Endothelial cell of umbilical vein (primary cell): Measurements from ENCODE around the gene PPP1R7. TPM values are rescaled to one million over a fixed set of nuclear protein-coding genes. Genes with fewer than 3 reads are reported as not detected.

Experiments used
- BruUV-seq: library from RNA; stranded (reverse); fragments of 400-500 nt; replicated peaks from 2 replicates; lab custom pipeline; 2021; lab: Mats Ljungman, UMichigan
- CTCF ChIA-PET: fragments of 300-600, 350-600 bp; sonication (Branson Sonifier 250); formaldehyde crosslinking; loops from one replicate; lab custom pipeline; 2021; ENCODE audit warnings: antibody characterized with exemption, inconsistent platforms; lab: Charles Lee
- POLR2A ChIA-PET: fragments of 300-600, 350-600 bp; sonication (Branson Sonifier 250); formaldehyde crosslinking; loops from one replicate; lab custom pipeline; 2021; ENCODE audit warnings: antibody characterized with exemption, inconsistent platforms; lab: Charles Lee
- DNase-seq: peaks from one replicate; pipeline ENCODE4 v3.0.0-alpha.2; 2011; ENCODE audit warnings: low read depth, low spot score
- FAIRE-seq: peaks from 2 replicates; lab custom pipeline; 2011; peaks lifted over from hg19 to GRCh38; lab: Jason Lieb, UNC
- H2AFZ ChIP-seq: 2 replicates; pipeline ENCODE4 v1.6.0; 2012; ENCODE audit warnings: low read depth, low read length, control low read depth, inconsistent platforms
- H3K27ac ChIP-seq: 2 replicates; pipeline ENCODE4 v1.5.1; 2011; ENCODE audit warnings: low read depth, mild to moderate bottlenecking, control low read depth, low read length, moderate library complexity; ENCODE audit not compliant: insufficient read depth
- H3K27me3 ChIP-seq, 2 experiments: 2 replicates each; pipeline versions ENCODE4 v1.6.0 to v1.6.1; 2011; ENCODE audit warnings: low read length in 2 of 2, mixed read lengths in 1 of 2; ENCODE audit not compliant: control insufficient read depth in 2 of 2, insufficient read depth in 2 of 2
- H3K36me3 ChIP-seq, 2 experiments: 2 replicates in 1 of 2; 3 replicates in 1 of 2; pipeline ENCODE4 v1.5.1; 2011; ENCODE audit warnings: low read length in 2 of 2, mild to moderate bottlenecking in 1 of 2, moderate library complexity in 1 of 2; ENCODE audit not compliant: control insufficient read depth in 2 of 2, insufficient read depth in 2 of 2; ENCODE audit errors: extremely low read depth in 1 of 2
- H3K4me1 ChIP-seq: 3 replicates; pipeline ENCODE4 v1.5.1; 2011; ENCODE audit warnings: mild to moderate bottlenecking, low read length; ENCODE audit not compliant: control insufficient read depth, insufficient read depth; ENCODE audit errors: extremely low read depth
- H3K4me2 ChIP-seq: 2 replicates; pipeline ENCODE4 v1.6.1; 2011; ENCODE audit warnings: low read length, control low read depth, mixed read lengths; ENCODE audit not compliant: insufficient read depth
- H3K4me3 ChIP-seq, 3 experiments: fragments of 200-600 bp in 1 of 3; sonication (generic), shearing (Covaris generic) in 1 of 3; replicated peaks in 1 of 3; 2 replicates each; pipeline ENCODE4 v1.5.1; 2011 to 2016; ENCODE audit warnings: control low read depth in 3 of 3, low read length in 3 of 3, mild to moderate bottlenecking in 2 of 3, inconsistent platforms in 1 of 3, low read depth in 1 of 3, moderate library complexity in 1 of 3; ENCODE audit not compliant: insufficient read depth in 1 of 3
- H3K79me2 ChIP-seq: 2 replicates; pipeline ENCODE4 v1.6.0; 2012; ENCODE audit warnings: low read length, inconsistent platforms; ENCODE audit not compliant: control insufficient read depth, insufficient read depth
- H3K9ac ChIP-seq: replicated peaks from 2 replicates; pipeline ENCODE3; 2011; ENCODE audit warnings: low read length, control low read depth; ENCODE audit not compliant: insufficient read depth; ENCODE audit errors: extremely low read depth
- H3K9me1 ChIP-seq: replicated peaks from 3 replicates; pipeline ENCODE4 v1.6.0; 2011; ENCODE audit warnings: mild to moderate bottlenecking, low read length; ENCODE audit not compliant: control insufficient read depth, insufficient read depth; ENCODE audit errors: extremely low read depth
- H3K9me3 ChIP-seq: replicated peaks from 2 replicates; pipeline ENCODE4 v1.5.1; 2012; ENCODE audit warnings: low read length, inconsistent platforms; ENCODE audit not compliant: control insufficient read depth, insufficient read depth
- H4K20me1 ChIP-seq: replicated peaks from 2 replicates; pipeline ENCODE3; 2011; ENCODE audit warnings: mild to moderate bottlenecking, low read length; ENCODE audit not compliant: control insufficient read depth, insufficient read depth; ENCODE audit errors: extremely low read depth
- EZH2 ChIP-seq: IDR thresholded peaks from 2 replicates; pipeline ENCODE4 v1.6.1; 2012; ENCODE audit warnings: borderline replicate concordance, low read depth, mild to moderate bottlenecking, moderate library complexity, low read length, inconsistent platforms; ENCODE audit not compliant: severe bottlenecking
- FOS ChIP-seq: IDR thresholded peaks from 2 replicates; pipeline ENCODE4 v1.6.1; 2011; ENCODE audit warnings: mild to moderate bottlenecking, low read length, moderate library complexity, borderline replicate concordance; ENCODE audit not compliant: insufficient read depth
- GATA2 ChIP-seq: IDR thresholded peaks from 2 replicates; pipeline ENCODE4 v1.7.0; 2011; ENCODE audit warnings: low read depth, mild to moderate bottlenecking, moderate library complexity, mixed read lengths, low read length; ENCODE audit not compliant: insufficient read length, insufficient read depth
- JUN ChIP-seq: IDR thresholded peaks from 2 replicates; pipeline ENCODE4 v1.6.1; 2011; ENCODE audit warnings: borderline replicate concordance, low read depth; ENCODE audit not compliant: insufficient read length, insufficient read depth
- MAX ChIP-seq: IDR thresholded peaks from 2 replicates; pipeline ENCODE4 v1.6.1; 2011; ENCODE audit not compliant: insufficient read depth, insufficient read length
- MYC ChIP-seq: IDR thresholded peaks from one replicate; pipeline ENCODE4 v1.6.1; 2011; ENCODE audit warnings: mild to moderate bottlenecking, low read depth, low read length
- POLR2A ChIP-seq: IDR thresholded peaks from 2 replicates; pipeline ENCODE4 v1.6.1; 2012; ENCODE audit warnings: low read depth, mild to moderate bottlenecking, control low read depth, low read length
- POLR2AphosphoS5 ChIP-seq: IDR thresholded peaks from 2 replicates; pipeline ENCODE4 v1.6.1; 2012; ENCODE audit warnings: low read depth, mild to moderate bottlenecking, control low read depth, low read length, moderate library complexity; ENCODE audit not compliant: insufficient read depth
- dilution Hi-C: fragments of 300-500 bp; cut with MboI; formaldehyde crosslinking; loops from one replicate; pipeline ENCODE4 v1.15.0; 2019; ENCODE audit warnings: low sequenced_read_pairs; ENCODE audit not compliant: extremely low pct_ligation_motif_present
- intact Hi-C: fragments of 100-400 bp; cut with micrococcal nuclease; formaldehyde crosslinking; loops from one replicate; pipeline ENCODE4 v1.10.0; 2022
- polyA plus RNA-seq, 4 experiments: library from polyadenylated mRNA; depleted of rRNA in 3 of 4; stranded (reverse) in 3 of 4; unstranded in 1 of 4; fragments of >200 nt; gene quantifications; 2 replicates each; pipeline versions ENCODE4 v1.2.1 to v1.2.3, GENCODE V29; 2011 to 2012; ENCODE audit warnings: missing spikeins in 1 of 4
- total RNA-seq: library from RNA; stranded (reverse); gene quantifications from 2 replicates; pipeline ENCODE4 v1.2.3, GENCODE V29; 2021
- TF ChIP-seq, protein P1 (sequence below), 2 donors: IDR thresholded peaks; 1 replicate in 1 of 2; 2 replicates in 1 of 2; pipeline ENCODE4 v1.5.1; 2011; ENCODE audit warnings: low read length in 2 of 2, mild to moderate bottlenecking in 2 of 2, moderate library complexity in 2 of 2, control low read depth in 1 of 2, inconsistent platforms in 1 of 2, low read depth in 1 of 2; ENCODE audit not compliant: insufficient read depth in 1 of 2; ENCODE audit errors: extremely low read depth in 1 of 2

The PPP1R7 gene
- total and polyA plus RNA-seq, 2 donors (not counting 3 experiments of a cell fraction or from before 2014, with no cell fraction given): 30.3 to 60.8 TPM

DNA sequence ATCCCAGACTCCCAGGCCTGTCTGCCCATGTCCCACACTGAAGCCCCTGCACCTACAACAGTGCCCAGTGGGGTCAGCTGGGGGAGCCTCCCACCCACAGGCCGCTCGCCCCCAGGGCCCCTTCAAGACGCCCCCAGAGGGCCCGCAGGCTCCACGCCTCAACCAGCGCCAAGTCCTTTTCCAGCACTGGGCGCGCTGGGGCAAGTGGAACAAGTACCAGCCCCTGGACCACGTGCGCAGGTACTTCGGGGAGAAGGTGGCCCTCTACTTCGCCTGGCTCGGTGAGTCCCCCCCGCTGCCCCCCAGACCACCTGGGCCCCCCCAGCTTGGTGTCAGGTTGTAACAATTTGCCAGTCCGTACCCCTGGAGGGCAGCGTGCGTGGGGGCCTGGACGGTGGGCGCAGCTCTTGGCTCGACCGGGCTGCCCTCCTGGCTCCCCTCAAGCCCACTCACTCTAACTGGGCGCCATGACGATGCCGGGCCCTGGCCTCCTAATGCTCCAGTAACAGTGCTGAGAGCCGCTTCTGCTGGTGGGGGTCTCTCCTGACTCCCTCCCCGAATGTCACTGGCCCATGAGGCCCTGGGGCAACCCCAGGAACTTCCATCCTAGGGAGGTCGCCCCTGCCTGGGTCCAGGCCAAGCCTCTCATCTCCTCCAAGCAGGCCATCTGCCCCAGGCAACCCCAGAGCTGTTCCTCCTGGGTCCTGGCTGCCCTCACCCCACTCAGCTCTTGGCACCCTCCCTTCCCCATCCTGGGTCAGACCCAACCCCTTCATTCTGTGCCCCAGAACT is 53.1 kb downstream of the PPP1R7 start:
- Histone ChIP-seq H4K20me1 (no peaks in the 10 kb centered on the region), H3K9me1 (no peaks in the 10 kb centered on the region), H2AFZ (no peak overlapping the region), H3K36me3 (no peaks in the 10 kb centered on the region), H3K79me2 (no peaks in the 10 kb centered on the region), H3K4me3 (no peak overlapping the region), H3K9ac (no peak overlapping the region), H3K4me1 (no peaks in the 10 kb centered on the region), H3K27me3 (no peaks in the 10 kb centered on the region), H3K4me2 (no peak overlapping the region), H3K9me3 (no peaks in the 10 kb centered on the region), H3K27ac (no peak overlapping the region)
- no peak for DNase-seq
- no TSS peak for BruUV-seq
- dilution Hi-C loops (no loop called here), intact Hi-C loops (no loop called here)
- ChIA-PET CTCF (no interaction called here), POLR2A (no interaction called here)
- TF ChIP-seq POLR2AphosphoS5 (no peak), MAX (no peak), FOS (no peak), MYC (no peak), GATA2 (no peak), EZH2 (no peak), JUN (no peak), POLR2A (no peak)
- TF ChIP-seq, protein P1, sequence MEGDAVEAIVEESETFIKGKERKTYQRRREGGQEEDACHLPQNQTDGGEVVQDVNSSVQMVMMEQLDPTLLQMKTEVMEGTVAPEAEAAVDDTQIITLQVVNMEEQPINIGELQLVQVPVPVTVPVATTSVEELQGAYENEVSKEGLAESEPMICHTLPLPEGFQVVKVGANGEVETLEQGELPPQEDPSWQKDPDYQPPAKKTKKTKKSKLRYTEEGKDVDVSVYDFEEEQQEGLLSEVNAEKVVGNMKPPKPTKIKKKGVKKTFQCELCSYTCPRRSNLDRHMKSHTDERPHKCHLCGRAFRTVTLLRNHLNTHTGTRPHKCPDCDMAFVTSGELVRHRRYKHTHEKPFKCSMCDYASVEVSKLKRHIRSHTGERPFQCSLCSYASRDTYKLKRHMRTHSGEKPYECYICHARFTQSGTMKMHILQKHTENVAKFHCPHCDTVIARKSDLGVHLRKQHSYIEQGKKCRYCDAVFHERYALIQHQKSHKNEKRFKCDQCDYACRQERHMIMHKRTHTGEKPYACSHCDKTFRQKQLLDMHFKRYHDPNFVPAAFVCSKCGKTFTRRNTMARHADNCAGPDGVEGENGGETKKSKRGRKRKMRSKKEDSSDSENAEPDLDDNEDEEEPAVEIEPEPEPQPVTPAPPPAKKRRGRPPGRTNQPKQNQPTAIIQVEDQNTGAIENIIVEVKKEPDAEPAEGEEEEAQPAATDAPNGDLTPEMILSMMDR (IDR thresholded peaks at IDR 0.05; ENCODE audit: extremely low read depth in 1 of 2, insufficient read depth in 1 of 2, low read depth in 1 of 2, low read length in 2 of 2): no peak
- FAIRE-seq: no peak
